Kidney capillary endothelial cell (primary cell): ENCODE measurements around the gene PTPRCAP.

Experiments
- DNase-seq: peaks from one replicate; pipeline ENCODE4 v3.0.0-alpha.2; 2018; ENCODE audit warnings: low spot score

The PTPRCAP gene

GRCh38 chr11:67423891-67424613 lies 13.4 kb downstream of the PTPRCAP start:
- no peak for DNase-seq

GRCh38 chr11:67423466-67423865 lies 14.0 kb downstream of the PTPRCAP start:
- DNase-seq: no peak

GRCh38 chr11:67422891-67423290 lies 14.6 kb downstream of the PTPRCAP start:
- no peak for DNase-seq

- DNase-seq: no peak
Observed at GRCh38 chr11:67421430-67422031, 16.0 kb downstream of the PTPRCAP start.

- DNase-seq: peak; percentile 84
Observed at GRCh38 chr11:67420646-67421429, 16.6 kb downstream of the PTPRCAP start.

GRCh38 chr11:67420147-67420645 lies 17.3 kb downstream of the PTPRCAP start:
- DNase-seq: no peak

- DNase-seq: no peak
Observed at GRCh38 chr11:67419325-67420049, 18.0 kb downstream of the PTPRCAP start.

- DNase-seq: no peak
Observed at GRCh38 chr11:67418476-67419281, 18.8 kb downstream of the PTPRCAP start.

- no peak for DNase-seq
Observed at GRCh38 chr11:67417425-67417824, 20.1 kb downstream of the PTPRCAP start.

GRCh38 chr11:67416416-67417335 lies 20.8 kb downstream of the PTPRCAP start:
- DNase-seq: no peak

GRCh38 chr11:67415501-67416304 lies 21.8 kb downstream of the PTPRCAP start, which contains the start of gene CARNS1:
TSS of gene CARNS1 (plus strand) at chr11:67415678. CDS start at chr11:67416200, 522 bp downstream.
- DNase-seq: no peak

GRCh38 chr11:67413266-67413849 lies 24.1 kb downstream of the PTPRCAP start:
- no peak for DNase-seq

GRCh38 chr11:67412495-67413179 lies 24.8 kb downstream of the PTPRCAP start:
- no peak for DNase-seq

GRCh38 chr11:67411785-67412152 lies 25.7 kb downstream of the PTPRCAP start:
- no peak for DNase-seq

GRCh38 chr11:67410984-67411784 lies 26.3 kb downstream of the PTPRCAP start:
- DNase-seq: no peak

- no peak for DNase-seq
Observed at GRCh38 chr11:67410369-67410831, 27.1 kb downstream of the PTPRCAP start.

GRCh38 chr11:67409781-67410368 lies 27.6 kb downstream of the PTPRCAP start:
- DNase-seq: no peak
